HUDEP-2 (cell line): Measurements from ENCODE around the gene TM4SF18.
"Not testable (repeated sequence)": the region's sequence is repeated elsewhere in the genome, so short reads cannot be mapped to it uniquely, and the experiment has no call there.

Source experiments
- DNase-seq, 76 experiments: peaks; one replicate each; lab custom pipeline; 2025; ENCODE audit not compliant: unreplicated experiment in 76 of 76; lab: John Stamatoyannopoulos, UW

TM4SF18 gene

DNA sequence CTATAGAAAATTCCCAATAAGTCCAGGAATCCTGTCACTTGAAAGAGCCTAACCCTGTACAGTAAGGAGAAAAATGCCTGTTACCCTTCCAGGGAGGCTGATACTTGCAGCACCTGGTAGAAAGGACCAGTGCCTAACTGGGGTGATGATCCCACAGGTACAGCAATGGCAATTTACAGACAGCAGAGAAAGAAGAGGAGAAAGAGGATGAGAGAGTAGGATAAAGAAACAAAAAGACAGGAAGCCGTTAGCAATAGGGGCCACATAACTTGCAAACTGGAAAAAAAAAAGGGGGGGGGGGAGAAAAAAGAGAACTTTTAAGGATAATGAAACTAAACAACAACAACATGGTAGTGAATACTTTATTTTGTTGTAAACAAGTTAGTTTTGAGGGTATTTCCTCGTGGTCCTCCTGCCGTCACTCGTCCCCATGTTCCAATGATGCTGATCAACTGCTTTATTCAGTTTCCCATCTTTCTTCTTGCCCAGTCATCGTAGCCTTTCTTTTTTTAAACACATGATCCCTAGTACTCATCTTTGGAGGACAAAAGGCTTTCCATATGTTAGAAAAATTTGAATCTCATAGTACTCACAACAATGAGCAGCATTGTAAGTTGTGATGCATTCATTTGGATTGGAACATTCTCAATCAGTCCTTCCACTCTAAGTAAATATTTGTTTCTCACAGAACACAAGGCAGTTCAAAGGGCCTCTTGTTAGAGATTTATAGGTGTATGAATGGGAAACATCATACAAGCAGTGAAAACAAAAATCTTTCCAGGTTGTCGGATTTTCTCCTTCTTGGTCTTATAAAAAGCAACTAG, 35.5 kb upstream of the TM4SF18 start:
- no peak for DNase-seq

DNA sequence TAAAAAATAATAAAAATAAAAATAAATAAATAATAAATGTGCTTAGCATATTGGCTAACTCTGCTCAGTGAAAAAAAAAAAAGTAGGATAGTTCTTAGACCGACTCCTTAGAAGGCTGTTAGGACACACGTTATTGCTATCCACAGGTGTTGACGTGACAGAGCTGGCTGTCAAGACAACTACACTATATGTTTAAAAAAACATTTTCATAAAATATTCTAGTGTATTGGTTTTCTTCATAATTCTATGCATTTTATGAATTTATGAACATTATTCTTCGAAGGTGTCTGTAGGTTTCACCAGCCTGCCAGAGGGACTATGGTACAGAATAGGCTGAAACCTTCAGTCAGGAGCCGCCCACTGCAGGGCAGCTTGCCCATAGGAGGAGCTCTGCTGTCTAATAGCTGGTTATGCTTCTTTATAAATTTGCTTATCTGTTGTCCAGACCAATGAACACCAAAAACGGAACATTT, 34.8 kb upstream of the TM4SF18 start:
- DNase-seq: no peak

DNA sequence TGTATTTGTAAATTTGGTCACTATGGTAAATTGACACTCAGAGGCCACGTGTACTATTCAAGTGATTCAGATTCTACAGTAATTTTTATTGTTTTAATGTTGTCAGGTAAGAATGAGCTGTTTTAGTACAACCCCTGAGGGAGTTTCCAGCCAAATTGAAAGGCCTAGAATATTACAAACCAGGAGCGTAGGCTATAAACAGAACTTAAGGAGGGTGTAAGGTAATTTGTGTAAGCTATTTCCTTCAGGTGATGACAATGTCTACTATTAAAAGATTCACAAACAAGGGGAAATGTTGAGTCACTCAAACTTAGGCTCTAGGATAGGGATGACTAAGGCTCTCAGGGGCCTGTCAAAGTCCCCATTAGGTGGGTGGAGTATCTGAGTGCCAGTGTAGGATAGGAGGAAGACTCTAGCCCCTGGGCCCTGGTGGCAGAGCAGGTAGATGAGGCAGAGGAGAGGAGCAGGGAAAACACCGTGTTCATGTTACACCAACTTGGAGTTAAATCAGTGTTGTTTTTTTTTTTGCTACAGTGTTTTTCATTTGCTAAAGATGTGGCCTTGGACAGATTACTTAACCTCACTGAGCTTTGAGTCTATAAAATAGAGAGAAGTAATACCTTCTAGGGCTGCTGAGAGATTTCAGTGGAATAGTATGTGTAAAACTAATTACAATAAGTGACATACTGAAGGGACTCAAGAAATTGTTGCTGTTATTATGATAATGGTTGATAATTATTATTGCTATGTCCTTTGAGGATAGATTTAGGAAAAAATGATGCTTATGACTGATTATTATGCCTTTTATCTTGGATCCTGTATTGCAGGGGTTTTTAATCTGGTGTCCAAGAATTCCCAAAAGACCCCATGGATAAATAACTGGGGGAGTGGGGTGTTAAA, 33.8 kb upstream of the TM4SF18 start:
- no peak for DNase-seq

DNA sequence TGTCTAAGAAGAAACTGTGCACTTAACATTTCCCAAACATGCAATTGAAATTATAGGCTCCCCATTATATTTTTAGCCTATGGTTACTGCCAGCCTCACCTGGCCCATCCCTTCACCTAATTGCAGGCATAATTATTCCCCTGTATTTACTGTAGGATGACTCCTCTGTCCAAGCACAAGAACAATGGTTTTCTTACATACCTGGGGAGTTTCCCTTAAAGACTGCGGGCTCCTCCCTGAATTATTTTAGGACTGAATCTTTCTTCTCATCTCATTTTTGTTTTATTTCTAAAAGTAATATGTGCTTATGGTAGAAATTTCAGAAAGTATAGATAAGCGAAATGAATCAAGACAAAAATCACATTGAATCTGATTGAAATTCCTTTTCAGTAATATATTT, 32.6 kb upstream of the TM4SF18 start:
- no peak for DNase-seq

DNA sequence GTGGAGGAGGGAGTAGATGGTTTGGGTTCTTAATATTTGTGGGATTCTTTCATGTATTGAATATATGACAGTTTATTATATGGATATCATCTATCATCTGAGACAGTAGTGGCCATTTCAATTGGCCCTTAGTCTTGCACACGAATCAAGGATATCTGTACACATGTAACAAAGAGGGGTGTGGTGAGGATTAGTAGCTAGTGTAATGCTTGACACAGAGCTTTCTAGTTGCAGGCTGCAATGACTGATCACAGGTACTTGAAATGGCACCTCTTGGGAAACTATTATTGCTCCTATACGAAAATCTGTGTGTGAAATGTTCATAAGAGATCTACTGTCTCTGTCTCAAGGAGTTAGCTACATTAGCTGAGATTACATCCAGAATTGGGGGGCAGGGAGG, 31.2 kb upstream of the TM4SF18 start:
- DNase-seq: no peak

DNA sequence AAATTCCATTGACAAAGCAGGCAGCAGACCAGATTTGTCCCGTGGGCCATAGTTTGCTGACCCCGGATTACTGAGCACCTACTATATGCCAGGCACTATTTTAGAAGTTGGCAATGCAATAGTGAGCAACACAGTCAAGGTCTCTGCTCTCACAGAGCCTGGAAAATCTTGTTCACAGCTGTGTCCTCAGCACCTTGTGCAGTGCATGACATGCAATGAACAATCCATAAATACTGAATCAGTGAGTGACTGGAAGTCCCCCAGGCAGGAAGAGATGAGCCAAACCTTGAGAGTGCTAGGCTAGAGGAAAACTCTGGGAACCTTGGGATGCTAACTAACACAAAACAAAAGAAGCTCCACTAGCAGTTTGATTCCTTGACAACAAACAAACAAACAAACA, 29.6 kb upstream of the TM4SF18 start:
- no peak for DNase-seq

DNA sequence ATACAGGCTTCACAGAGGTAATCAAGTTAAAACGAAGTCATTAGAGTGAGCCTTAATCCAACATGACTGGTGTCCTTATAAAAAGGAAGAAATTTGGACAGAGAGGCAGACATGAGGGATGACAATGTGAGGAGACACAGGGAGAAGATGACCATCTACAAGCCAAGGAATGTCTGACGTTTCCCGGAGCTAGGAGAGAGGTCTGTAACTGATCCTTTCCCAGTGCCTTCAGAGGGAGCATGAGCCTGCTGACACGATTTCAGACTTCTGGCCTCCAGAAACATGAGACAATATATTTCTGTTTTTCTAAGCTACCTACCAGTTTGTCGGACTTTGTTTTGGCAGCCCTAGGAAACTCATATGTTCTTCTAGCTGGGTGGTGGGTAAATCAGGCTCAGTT, 28.9 kb upstream of the TM4SF18 start:
- DNase-seq: no peak

DNA sequence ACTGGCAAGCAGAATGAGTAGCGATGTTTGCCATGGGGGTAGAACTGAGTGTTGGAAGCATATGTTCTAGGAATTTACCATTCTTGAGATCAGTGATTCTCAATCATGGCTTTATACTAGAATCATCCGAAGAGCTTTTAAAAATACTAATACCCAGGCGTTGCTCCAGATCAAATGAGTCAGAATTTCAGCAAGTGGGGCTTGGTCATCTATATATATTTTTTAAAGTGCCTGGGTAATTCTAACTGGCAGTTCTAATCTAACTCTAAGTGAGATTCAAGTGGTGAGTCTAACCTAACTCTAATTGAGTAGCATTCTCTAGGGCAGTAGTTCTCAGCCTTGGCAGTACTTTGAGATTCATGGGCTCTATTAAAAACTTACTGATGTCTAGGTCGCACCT, 23.2 kb upstream of the TM4SF18 start:
- no peak for DNase-seq

DNA sequence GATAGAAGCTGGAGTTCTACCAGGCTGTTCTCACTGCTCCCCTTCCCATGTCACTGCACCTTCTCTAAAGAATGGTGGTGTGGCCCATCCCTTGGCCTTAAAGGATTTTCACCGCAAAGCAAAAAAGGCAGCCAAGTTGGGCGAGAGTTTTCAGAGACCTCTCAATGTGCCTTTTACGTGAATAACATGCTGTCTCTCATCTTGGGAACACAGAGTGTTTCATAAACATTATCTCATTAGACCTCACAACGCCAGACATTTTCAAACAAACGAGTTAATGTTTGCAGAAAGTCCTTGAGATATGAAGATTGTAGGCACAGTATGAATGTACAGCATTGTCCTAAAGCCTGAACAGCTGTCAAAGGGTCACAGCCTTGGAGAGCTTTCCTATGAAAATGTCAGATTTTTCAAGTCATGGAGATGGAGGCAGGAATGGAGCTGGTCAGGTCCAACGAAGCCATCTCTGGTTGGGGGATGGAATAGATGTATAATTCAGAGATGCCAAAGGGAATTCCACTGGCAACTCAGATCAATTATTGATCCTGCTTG, 22.7 kb upstream of the TM4SF18 start:
- no peak for DNase-seq

DNA sequence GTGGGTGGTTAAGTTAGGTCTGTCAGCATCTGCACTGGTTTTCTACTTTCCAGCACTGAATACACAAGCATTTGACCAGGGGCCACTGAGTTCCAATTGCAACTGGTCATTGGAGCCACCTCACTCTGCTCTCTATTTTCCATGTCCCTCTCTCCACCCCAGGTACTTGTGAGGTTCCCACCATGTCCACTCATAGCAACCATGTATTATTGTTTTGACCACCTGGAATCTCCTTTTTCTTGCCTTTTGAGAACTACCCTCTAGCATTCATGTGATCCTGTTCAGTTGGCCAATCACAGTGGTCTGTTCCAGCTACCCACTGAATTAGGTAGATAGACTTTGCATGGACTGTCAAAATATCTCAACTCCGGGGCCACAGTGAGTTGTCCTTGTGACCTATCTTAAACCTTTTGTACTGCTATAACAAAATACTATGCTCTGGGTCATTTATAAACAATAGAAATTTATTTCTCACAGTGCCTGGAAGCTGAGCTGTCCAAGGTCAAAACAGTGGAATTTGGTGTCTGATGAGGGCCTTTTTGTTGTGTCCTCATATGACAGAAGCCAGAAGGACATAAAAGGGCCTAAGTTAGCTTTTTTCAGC, 20.2 kb upstream of the TM4SF18 start:
- DNase-seq: no peak

DNA sequence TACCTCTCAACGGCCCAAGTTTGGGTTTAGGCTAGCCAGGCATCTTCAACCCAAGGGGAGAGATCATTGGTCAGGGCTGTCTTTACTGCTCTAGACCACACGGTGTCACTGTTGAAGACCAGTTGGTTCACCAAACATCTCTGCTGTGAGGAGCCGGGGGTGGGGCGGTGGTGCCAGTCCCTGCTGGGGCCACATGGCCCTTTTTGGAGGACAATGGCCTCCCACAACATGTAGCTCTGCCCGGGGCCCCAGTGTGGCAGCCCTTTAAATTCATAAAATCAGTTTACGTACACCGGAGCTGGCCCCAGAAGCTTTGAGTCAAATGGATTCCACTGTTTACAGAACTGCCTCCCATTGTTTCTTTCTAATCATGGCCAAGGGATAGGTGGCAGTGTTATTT, 19.1 kb upstream of the TM4SF18 start:
- DNase-seq: peak in 42 of 76 experiments; percentile 1 to 54 (median 18)

DNA sequence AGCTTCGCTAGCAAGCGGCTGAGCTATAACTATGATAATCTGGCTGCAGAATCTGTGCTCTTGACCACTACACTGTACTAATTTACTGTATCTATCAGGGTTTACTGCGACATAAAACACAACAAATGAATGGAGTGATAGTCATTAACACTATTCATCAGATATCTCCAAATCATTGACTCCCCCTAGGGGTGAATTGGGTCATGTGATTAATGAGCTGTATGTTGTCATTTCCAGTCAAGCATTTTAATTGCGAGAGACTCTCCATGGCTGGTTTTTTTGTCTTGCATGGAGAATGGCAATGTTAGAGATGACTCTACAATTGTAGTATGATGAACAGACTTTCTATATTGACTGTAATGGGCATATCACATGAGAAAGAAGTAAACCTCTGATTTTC, 10.5 kb upstream of the TM4SF18 start:
- no peak for DNase-seq

DNA sequence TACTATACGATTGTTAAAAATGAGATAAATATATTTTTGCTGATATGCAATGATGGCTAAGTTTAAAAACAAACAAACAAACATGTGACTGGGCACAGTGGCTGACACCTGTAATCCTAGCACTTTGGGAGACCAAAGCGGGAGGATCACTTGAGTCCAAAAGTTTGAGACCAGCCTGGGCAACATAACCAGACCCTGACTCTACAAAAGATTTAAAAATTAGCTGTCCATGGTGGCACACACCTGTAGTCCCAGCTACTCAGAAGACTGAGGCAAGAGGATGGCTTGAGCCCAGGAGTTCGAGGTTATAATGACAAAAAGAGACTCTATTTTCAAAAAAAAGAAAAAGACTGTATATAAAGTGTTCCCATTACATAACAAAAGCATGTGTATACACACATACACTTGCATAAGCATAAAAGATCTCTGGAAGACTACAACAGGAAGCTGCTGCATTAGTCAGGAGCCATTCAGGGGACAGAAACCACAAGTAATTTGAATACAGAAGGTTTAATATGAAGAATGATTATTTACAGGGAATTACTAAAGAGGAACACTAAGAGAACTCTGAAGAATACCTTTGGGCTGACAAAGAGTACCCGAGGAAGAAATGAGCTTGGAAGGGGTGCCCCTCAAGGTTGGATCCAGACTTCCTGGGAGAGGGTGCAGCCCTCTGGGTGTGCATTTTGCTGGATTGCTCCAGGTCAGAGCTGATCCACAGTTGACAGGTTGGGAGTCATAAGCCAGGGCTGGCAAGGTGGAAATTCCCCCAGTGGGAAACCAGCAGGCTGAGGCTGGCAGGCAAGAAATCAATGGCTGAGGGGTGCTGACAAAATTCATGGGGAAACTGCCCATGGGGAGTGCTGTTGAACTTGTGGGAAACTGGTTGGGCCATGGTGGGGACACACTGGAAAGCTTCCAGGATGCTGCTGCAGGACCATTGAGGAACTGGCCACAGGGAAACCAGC, 9.3 kb upstream of the TM4SF18 start:
- DNase-seq: no peak

DNA sequence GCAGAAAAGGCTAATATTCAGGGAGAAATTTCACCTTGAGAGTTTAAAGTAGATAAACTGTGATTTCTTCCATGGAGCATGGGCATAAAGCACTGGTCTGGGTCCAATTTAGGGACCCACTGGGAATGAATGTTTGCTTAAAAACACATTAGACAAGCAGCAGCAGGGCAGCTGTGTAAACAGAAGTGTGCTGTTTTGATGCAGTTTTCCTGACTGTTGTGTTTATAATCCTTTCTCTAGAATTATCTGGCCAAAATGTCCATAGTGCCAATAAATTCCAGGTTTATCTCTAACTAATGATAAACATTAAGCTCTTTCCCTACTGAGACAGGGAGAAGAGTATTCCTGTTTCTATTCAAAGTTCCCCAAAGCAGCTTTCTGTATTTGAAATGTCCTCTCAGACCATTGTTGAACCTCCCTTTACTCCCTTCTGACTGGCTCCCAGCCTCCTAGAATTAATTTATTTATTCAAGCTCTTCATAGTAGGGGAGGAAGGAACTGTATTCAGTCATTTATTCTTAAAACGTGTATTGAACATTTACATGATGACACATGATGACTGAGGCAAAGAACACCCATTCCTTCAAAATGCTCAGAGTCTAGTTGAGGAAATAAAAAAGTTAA, 7.0 kb upstream of the TM4SF18 start:
- no peak for DNase-seq

DNA sequence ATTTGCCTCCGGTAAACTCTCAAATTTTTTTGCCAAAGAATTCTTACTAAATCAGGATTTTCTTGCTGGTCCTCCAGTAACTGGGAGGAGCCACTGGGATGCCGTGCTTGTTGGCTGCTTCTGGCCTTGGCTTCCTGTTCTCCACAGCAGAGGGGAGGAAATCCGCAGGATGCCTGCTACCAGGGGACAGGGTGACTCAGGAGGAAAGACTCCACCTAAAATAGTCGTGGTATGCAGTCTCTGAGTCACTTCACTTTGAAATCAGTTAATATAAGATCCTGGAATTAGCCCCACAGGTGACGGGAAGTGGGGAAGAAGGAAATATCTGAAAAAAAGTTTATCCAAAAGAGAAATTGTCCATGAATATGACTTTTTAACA, 6.5 kb upstream of the TM4SF18 start:
- DNase-seq: no peak

DNA sequence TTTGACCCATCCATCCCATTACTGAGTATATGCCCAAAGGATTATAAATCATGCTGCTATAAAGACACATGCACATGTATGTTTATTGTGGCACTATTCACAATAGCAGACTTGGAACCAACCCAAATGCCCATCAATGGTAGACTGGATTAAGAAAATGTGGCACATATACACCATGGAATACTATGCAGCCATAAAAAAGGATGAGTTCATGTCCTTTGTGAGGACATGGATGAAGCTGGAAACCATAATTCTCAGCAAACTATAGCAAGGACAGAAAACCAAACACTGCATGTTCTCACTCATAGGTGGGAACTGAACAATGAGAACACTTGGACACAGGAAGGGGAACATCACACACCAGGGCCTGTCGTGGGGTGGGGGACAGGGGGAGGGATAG, 4.0 kb upstream of the TM4SF18 start:
- not testable (repeated sequence) for DNase-seq

DNA sequence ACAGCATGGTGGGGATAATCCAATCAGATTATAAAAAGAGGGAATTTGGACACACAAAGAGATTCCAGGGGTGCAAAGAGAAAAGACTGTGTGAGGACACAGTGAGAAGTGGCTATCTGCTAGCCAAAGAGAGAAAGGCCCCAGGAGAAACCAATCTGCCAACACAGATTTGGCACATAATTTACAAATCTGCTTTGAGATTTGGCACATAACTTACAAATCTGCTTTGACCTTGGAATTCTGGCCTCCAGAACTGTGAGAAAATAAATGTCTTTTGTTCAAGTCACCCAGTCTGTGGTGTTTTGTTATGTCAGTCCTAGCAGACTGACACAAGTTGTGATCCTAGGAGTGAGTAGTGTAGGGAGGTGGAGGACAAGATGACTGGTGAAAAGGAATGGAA, 3.5 kb upstream of the TM4SF18 start:
- DNase-seq: no peak

DNA sequence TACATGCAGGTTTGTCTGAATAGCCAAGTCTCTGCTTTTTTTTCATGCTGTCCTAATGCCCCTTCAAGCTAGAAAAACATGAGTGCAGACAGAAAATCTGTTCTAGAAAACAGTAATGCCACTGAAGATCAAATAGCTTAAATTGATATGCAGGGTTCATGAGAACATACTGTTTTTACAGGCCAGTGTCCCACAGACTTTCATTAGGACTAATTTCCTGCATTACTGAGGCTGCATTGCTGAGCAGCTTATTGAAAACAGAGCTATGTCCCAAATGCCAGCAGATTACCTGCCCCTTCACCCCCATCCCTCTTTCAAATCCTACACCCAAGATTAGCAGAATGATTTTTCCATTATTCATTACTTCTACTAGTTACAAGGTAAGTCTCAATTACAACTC, 665 bp downstream of the TM4SF18 start:
- no peak for DNase-seq

DNA sequence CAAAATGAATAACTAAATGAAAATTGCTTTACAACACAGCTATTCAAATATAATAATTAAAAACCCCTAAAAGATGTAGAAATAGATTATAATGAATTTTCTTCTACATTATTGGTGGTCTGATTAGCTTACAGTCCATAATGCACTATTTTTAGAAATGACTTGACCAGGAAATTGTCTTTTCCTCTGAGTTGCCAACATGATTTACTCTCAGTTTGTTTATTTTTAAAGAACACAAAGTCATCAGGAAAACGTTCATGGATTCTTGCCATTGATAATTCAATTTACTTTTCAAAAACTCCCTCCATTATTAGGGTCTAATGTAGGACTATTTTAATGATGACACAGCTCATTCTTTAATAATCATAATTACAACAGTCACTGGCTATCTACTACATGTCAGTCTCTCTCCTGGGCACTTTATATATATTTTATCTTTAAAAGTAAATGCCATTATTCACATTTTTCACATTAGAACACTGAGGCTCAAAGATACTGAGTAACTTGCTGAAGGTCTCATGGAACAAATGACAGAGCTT, 1.1 kb downstream of the TM4SF18 start:
- DNase-seq: no peak
